Brain microvascular endothelial cell (primary cell): Measurements from ENCODE around the gene SIPA1L3.
A peak's percentile ranks its signal among the peaks of the same experiment; 100 is the strongest.

Source experiments
- DNase-seq: peaks from one replicate; pipeline ENCODE4 v3.0.0-alpha.2; 2020
- H3K27ac ChIP-seq: fragments of 250-450 bp; sonication (Bioruptor Pico); 2 replicates; pipeline ENCODE4 v1.5.1; 2020; ENCODE audit warnings: mild to moderate bottlenecking, moderate library complexity
- H3K27me3 ChIP-seq: fragments of 250-450 bp; sonication (Bioruptor Pico); replicated peaks from 2 replicates; pipeline ENCODE4 v1.5.1; 2020; ENCODE audit warnings: mild to moderate bottlenecking
- H3K36me3 ChIP-seq: fragments of 250-450 bp; sonication (Bioruptor Pico); replicated peaks from 2 replicates; pipeline ENCODE4 v1.5.1; 2020; ENCODE audit warnings: mild to moderate bottlenecking
- H3K4me3 ChIP-seq: 2 replicates; pipeline ENCODE4 v1.5.1; 2011; ENCODE audit warnings: low read depth, mild to moderate bottlenecking, control low read depth, low read length, moderate library complexity
- CTCF ChIP-seq: IDR thresholded peaks from 2 replicates; pipeline ENCODE4 v1.5.1; 2011; ENCODE audit warnings: low read depth, mild to moderate bottlenecking, moderate library complexity, low read length, control low read depth, inconsistent platforms; ENCODE audit errors: missing control alignments
- in situ Hi-C: cut with HindIII; loops from 2 replicates; pipeline ENCODE4 v1.10.0; 2017; ENCODE audit warnings: low sequenced_read_pairs, low pct_ligation_motif_present

Gene SIPA1L3

GRCh38 chr19:38043649-38044144, 136.7 kb downstream of the SIPA1L3 start:
- peak overlapping the region; percentile 70 for H3K27ac ChIP-seq
- H3K4me3 ChIP-seq = no peak overlapping the region
- H3K36me3 ChIP-seq = peaks cover 3% of the 10 kb centered on the region
- DNase-seq = no peak
- in situ Hi-C loops = no loop called here
- no peak for TF ChIP-seq CTCF
- H3K27me3 ChIP-seq = no peaks in the 10 kb centered on the region

- Histone ChIP-seq H3K36me3 (peaks cover 3% of the 10 kb centered on the region), H3K27ac (peak overlapping the region; percentile 70), H3K27me3 (no peaks in the 10 kb centered on the region), H3K4me3 (no peak overlapping the region)
- peak; percentile 58 for TF ChIP-seq CTCF
- DNase-seq = peak; percentile 87
- in situ Hi-C loops = no loop called here
Measured at GRCh38 chr19:38044267-38045111, 137.5 kb downstream of the SIPA1L3 start.

- no peak for TF ChIP-seq CTCF
- H3K36me3 ChIP-seq = peaks cover 3% of the 10 kb centered on the region
- no peaks in the 10 kb centered on the region for H3K27me3 ChIP-seq
- no peak overlapping the region for H3K4me3 ChIP-seq
- no peak for DNase-seq
- peak overlapping the region; percentile 60 for H3K27ac ChIP-seq
- in situ Hi-C loops = no loop called here
Measured at GRCh38 chr19:38045554-38046253, 138.7 kb downstream of the SIPA1L3 start.

- Histone ChIP-seq H3K27ac (no peak overlapping the region), H3K27me3 (no peaks in the 10 kb centered on the region), H3K4me3 (no peak overlapping the region), H3K36me3 (peaks cover 3% of the 10 kb centered on the region)
- TF ChIP-seq CTCF = no peak
- in situ Hi-C loops = no loop called here
- DNase-seq = no peak
Measured at GRCh38 chr19:38046254-38047048, 139.4 kb downstream of the SIPA1L3 start.

- Histone ChIP-seq H3K4me3 (no peak overlapping the region), H3K27ac (no peak overlapping the region), H3K27me3 (no peaks in the 10 kb centered on the region), H3K36me3 (peaks cover 3% of the 10 kb centered on the region)
- in situ Hi-C loops = no loop called here
- DNase-seq = no peak
- no peak for TF ChIP-seq CTCF
Measured at GRCh38 chr19:38047049-38047438, 140.0 kb downstream of the SIPA1L3 start.
